ENCODE data around the gene ZBTB16. TPM values are rescaled to one million over a fixed set of nuclear protein-coding genes. Genes with fewer than 3 reads are reported as not detected.

The ZBTB16 gene
- polyA plus RNA-seq, 1 experiment, result not detected

DNA sequence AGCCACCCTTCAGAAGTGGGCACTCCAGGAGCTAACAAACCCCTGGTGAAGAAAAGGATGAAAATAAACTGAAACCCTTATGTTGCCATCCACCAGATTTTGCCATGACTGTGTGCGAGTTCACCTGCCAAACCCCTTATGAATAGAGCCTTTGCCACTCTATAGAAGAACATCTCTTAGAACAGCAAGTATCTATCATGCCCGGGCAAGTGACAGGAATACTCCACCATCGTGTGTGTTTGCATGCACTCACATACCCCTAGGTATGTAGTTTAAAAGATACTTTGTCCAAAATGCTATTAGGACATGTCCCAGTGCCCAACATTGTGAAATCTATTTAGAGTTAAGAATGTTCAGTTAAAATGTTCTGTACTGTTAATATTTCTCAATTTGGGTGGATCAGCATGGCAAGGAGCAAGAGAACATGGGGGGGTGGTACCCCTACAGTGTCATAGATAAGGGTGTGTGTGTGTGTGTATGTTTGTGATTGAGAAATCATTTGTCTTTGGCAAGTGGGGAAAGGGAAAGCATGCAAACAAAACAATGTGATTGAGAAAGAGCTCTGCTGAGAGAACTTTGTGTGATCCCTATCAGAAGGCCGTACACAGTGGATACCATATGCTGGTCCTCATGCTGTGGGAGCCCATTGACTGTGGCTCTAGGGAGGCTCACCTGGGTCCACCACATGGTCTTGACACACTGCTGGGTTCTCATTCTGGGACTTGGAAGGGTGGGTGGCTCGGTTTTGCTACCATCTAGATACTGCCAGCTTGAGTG, 94.9 kb downstream of the ZBTB16 start:
- peaks cover 13% of the 10 kb centered on the region for H3K27me3 ChIP-seq (ENCODE audit: control insufficient read depth, insufficient read depth, low read length)
- ChIA-PET CTCF (interaction anchor here (1.5 kb wide), 1 partner anchor 108 kb away, joined by 4 read pairs; no protein-coding TSS in a partner anchor), POLR2A (no interaction called here)
- no peak overlapping the region for H3K4me3 ChIP-seq (ENCODE audit: low read depth, low read length)
- no peak for DNase-seq (ENCODE audit: low read depth, low spot score)
- TF ChIP-seq, protein P1, sequence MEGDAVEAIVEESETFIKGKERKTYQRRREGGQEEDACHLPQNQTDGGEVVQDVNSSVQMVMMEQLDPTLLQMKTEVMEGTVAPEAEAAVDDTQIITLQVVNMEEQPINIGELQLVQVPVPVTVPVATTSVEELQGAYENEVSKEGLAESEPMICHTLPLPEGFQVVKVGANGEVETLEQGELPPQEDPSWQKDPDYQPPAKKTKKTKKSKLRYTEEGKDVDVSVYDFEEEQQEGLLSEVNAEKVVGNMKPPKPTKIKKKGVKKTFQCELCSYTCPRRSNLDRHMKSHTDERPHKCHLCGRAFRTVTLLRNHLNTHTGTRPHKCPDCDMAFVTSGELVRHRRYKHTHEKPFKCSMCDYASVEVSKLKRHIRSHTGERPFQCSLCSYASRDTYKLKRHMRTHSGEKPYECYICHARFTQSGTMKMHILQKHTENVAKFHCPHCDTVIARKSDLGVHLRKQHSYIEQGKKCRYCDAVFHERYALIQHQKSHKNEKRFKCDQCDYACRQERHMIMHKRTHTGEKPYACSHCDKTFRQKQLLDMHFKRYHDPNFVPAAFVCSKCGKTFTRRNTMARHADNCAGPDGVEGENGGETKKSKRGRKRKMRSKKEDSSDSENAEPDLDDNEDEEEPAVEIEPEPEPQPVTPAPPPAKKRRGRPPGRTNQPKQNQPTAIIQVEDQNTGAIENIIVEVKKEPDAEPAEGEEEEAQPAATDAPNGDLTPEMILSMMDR (IDR thresholded peaks at IDR 0.05; ENCODE audit: low read depth, low read length), result no peak
- H3K27ac ChIP-seq (ENCODE audit: low read depth, low read length), result no peak overlapping the region
- no peaks in the 10 kb centered on the region for H3K9me3 ChIP-seq (ENCODE audit: control insufficient read depth, insufficient read depth, low read length)

DNA sequence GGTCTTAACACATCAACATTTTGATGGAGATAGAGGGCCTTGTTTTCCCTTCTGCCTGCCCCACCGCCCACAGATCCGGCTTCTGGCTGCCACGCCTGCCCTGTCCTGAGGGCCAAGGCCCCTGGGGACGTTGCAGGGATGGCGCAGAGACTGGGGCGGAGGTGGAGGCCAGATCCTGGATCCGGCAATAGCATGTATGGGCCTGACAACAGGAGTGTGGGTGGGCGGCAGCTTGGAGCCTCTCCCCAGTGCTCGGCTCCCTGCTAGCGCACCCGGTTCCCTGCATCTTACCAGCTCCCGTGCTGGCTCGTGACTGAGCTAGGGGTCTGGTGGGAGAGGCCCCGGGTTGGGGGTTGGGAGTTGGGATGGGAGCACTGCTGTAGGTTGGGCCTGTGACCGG, 95.6 kb downstream of the ZBTB16 start:
- Histone ChIP-seq H3K4me3 (ENCODE audit: low read depth, low read length) (no peak overlapping the region), H3K27me3 (ENCODE audit: control insufficient read depth, insufficient read depth, low read length) (peaks cover 14% of the 10 kb centered on the region), H3K9me3 (ENCODE audit: control insufficient read depth, insufficient read depth, low read length) (no peaks in the 10 kb centered on the region), H3K27ac (ENCODE audit: low read depth, low read length) (no peak overlapping the region)
- TF ChIP-seq, protein P1 (IDR thresholded peaks at IDR 0.05; ENCODE audit: low read depth, low read length), result no peak
- ChIA-PET POLR2A (no interaction called here), CTCF (interaction anchor here (1.5 kb wide), 1 partner anchor 107 kb away, joined by 4 read pairs; no protein-coding TSS in a partner anchor)
- no peak for DNase-seq (ENCODE audit: low read depth, low spot score)

DNA sequence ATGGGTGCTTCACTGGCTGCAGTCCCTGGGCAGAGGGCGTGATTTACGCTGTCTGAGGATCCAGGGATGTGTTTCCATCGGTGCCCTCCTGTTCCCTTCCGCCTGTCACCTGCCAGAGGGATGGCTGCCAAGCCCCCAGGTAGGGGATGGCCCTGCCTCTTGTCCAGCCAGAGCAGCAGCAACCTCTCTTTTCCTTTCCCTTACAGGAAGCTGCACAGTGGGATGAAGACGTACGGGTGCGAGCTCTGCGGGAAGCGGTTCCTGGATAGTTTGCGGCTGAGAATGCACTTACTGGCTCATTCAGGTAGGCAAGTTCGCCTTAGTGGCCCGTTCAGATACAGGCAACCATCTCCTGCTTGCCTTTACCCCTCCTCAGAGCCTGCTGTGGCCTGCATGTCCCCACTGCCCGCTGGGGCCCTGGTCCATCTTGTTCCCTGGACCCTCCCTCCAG, 96.6 kb downstream of the ZBTB16 start:
- Histone ChIP-seq H3K27ac (ENCODE audit: low read depth, low read length) (no peak overlapping the region), H3K27me3 (ENCODE audit: control insufficient read depth, insufficient read depth, low read length) (peaks cover 19% of the 10 kb centered on the region), H3K9me3 (ENCODE audit: control insufficient read depth, insufficient read depth, low read length) (no peaks in the 10 kb centered on the region), H3K4me3 (ENCODE audit: low read depth, low read length) (no peak overlapping the region)
- TF ChIP-seq, protein P1 (IDR thresholded peaks at IDR 0.05; ENCODE audit: low read depth, low read length), result no peak
- CTCF ChIA-PET, result interaction anchor here (1.2 kb wide), 1 partner anchor 105 kb away, joined by 3 read pairs; no protein-coding TSS in a partner anchor
- no peak for DNase-seq (ENCODE audit: low read depth, low spot score)
- POLR2A ChIA-PET, result no interaction called here

DNA sequence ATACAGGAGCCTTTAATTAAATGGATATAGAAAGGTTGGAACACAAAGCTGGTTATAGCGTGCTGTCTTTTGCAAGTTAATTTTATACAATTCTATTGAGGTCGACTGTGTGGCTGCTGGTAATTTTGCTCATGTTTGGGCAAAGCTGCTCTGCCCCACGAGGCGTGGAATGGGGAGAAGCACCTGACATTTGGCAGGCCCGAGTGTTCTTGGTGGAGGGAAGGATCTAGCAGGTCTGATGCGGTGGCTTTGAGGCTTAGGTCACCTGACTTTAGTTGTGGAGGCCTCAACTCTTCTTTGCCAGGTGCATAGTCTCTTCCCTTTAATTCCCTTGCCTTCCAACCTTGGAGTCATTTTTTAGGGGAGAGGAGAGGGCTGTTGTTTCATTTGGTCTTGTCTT, 97.3 kb downstream of the ZBTB16 start:
- no peak for DNase-seq (ENCODE audit: low read depth, low spot score)
- ChIA-PET CTCF (interaction anchor here (1.2 kb wide), 1 partner anchor 104 kb away, joined by 3 read pairs; no protein-coding TSS in a partner anchor), POLR2A (no interaction called here)
- Histone ChIP-seq H3K4me3 (ENCODE audit: low read depth, low read length) (no peak overlapping the region), H3K9me3 (ENCODE audit: control insufficient read depth, insufficient read depth, low read length) (no peaks in the 10 kb centered on the region), H3K27ac (ENCODE audit: low read depth, low read length) (no peak overlapping the region), H3K27me3 (ENCODE audit: control insufficient read depth, insufficient read depth, low read length) (peaks cover 19% of the 10 kb centered on the region)
- TF ChIP-seq, protein P1 (IDR thresholded peaks at IDR 0.05; ENCODE audit: low read depth, low read length), result no peak

DNA sequence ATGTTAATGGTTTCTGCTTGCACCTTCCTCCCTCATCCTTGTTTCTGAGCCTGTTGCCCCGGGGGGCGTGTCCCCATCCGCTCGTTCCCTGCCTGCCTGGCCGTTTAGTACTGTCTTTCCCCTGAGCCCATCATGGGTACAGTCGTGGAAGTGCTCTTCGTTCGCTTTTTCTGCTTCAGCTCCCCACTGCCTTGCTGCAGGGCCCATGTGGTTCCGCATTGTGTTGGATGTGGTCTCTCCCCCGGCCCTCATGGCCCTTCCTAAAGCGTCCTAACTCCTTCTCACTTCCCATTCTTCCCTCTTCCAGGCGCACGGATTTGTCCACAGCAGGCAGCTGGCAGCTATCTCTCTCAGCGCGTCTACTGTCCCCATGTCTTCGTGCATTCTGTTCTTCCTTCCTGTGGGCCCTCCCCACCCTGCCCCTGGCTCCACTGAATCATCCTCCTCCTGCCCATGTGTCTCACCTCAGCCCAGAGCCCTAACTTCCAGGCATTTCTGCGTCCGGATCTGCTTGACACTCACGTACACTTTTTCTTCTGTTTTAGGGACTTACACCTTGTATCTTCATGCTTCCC, 98.1 kb downstream of the ZBTB16 start:
- DNase-seq (ENCODE audit: low read depth, low spot score), result no peak
- Histone ChIP-seq H3K27me3 (ENCODE audit: control insufficient read depth, insufficient read depth, low read length) (peaks cover 26% of the 10 kb centered on the region), H3K4me3 (ENCODE audit: low read depth, low read length) (no peak overlapping the region), H3K27ac (ENCODE audit: low read depth, low read length) (no peak overlapping the region), H3K9me3 (ENCODE audit: control insufficient read depth, insufficient read depth, low read length) (no peaks in the 10 kb centered on the region)
- POLR2A ChIA-PET, result no interaction called here
- TF ChIP-seq, protein P1 (IDR thresholded peaks at IDR 0.05; ENCODE audit: low read depth, low read length), result no peak
- CTCF ChIA-PET, result no interaction called here
